ENCODE results near the gene STARD8.

Gene STARD8

DNA sequence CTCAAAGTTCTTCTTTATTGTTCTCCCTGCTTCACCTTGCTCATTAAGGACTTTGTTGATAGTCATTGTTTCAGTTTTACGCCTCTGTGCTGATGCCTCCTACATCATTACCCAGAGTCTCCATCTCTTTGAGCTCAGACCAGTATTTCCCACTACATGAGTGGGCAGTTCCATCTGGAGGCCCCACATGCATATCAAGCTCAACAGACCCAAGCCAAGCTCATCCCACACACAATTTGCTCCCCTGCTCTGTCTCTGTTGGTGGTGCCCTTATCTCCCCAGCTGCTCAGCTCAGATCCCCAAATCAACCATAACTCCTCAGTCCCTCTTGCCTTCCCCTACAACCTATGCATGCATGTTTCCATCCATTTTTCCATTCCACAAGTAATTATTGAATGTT lies 96.3 kb downstream of the STARD8 start:
- no peak overlapping the region for H3K27ac ChIP-seq
- no peak for TF ChIP-seq ZFX (IDR thresholded peaks at IDR 0.05)
- TF ChIP-seq, protein P1, sequence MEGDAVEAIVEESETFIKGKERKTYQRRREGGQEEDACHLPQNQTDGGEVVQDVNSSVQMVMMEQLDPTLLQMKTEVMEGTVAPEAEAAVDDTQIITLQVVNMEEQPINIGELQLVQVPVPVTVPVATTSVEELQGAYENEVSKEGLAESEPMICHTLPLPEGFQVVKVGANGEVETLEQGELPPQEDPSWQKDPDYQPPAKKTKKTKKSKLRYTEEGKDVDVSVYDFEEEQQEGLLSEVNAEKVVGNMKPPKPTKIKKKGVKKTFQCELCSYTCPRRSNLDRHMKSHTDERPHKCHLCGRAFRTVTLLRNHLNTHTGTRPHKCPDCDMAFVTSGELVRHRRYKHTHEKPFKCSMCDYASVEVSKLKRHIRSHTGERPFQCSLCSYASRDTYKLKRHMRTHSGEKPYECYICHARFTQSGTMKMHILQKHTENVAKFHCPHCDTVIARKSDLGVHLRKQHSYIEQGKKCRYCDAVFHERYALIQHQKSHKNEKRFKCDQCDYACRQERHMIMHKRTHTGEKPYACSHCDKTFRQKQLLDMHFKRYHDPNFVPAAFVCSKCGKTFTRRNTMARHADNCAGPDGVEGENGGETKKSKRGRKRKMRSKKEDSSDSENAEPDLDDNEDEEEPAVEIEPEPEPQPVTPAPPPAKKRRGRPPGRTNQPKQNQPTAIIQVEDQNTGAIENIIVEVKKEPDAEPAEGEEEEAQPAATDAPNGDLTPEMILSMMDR (conservative IDR thresholded peaks at IDR 0.05): no peak

DNA sequence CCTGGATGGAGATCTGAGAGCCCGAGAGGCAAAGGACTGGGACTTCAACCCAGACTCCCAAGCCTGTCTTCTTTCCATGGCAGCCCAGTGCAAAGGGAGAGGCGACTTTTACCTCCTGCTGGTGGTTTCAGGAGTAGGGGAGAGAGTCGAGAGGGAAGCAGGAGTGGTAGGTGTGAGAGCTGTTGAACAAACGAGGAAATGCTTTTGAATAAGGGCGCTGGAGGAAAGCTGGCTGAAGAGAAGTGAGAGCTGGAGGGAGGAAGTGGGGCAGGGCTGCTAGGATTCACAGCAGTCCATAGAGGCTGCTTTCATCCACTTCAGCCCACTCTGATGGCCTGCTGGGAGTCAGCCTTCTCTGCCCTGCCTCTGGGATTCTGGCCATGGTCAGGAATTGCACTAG lies 99.5 kb downstream of the STARD8 start:
- TF ChIP-seq ZFX (IDR thresholded peaks at IDR 0.05): no peak
- H3K27ac ChIP-seq: no peak overlapping the region

DNA sequence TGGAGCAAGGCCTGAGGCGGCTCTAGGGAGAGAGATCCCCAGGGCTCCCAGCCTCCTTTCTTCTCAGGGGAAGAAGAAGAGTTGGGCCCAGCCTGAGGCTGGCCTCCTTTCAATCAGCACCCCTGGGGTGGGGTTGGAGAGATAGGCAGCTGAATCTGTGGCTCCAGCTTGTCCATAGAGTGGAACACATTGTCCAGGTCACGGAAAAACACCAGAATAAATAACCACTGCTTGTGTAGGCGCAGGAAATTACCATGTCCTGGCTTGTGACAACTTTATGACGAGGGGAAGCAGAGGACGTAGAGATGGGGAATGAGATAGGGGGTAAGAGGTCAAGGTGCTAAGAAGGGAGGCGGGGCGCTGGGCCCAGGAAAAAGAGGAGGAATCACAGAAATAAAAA lies 100.6 kb downstream of the STARD8 start:
- H3K27ac ChIP-seq: no peak overlapping the region
- TF ChIP-seq, protein P1 (conservative IDR thresholded peaks at IDR 0.05): no peak
- TF ChIP-seq ZFX (IDR thresholded peaks at IDR 0.05): no peak

DNA sequence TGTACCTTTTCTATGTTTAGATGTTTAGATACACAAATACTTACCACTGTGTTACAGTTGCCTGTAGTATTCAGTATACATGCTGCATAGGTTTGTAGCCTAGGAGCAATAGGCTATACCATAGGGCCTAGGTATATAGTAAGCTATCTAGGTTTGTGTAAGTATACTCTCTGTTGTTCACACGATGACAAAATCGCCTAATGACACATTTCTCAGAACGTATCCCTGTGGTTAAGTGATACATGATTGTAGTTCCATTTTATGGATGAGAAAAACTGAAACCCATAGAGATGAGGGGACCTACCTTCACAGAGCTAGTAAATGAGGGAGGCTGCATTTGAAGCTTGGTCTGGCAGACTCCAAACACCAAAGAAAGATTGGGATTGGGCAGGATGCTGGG lies 102.0 kb downstream of the STARD8 start:
- TF ChIP-seq, protein P1 (conservative IDR thresholded peaks at IDR 0.05): no peak
- TF ChIP-seq ZFX (IDR thresholded peaks at IDR 0.05): no peak
- no peak overlapping the region for H3K27ac ChIP-seq

DNA sequence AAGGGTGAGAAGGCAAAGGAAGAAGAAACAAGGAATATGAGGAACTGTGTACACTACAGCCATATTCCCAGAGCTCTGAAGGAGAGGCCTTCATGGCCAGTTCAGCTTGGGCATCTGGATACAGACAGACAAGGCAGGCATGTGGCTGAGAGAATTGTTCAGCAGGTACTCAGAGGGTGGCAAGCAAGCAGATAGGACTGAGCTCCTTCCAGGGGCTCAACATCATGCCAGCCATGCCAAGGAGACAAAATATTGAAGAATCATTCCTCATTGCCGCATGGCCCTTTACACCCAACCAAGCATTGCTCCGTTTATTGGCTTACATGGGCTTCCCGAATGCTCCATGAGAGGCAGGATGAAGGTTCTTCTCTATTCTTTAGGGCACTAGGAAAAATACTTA lies 102.8 kb downstream of the STARD8 start:
- TF ChIP-seq, protein P1 (conservative IDR thresholded peaks at IDR 0.05): no peak
- no peak for TF ChIP-seq ZFX (IDR thresholded peaks at IDR 0.05)
- H3K27ac ChIP-seq: no peak overlapping the region

DNA sequence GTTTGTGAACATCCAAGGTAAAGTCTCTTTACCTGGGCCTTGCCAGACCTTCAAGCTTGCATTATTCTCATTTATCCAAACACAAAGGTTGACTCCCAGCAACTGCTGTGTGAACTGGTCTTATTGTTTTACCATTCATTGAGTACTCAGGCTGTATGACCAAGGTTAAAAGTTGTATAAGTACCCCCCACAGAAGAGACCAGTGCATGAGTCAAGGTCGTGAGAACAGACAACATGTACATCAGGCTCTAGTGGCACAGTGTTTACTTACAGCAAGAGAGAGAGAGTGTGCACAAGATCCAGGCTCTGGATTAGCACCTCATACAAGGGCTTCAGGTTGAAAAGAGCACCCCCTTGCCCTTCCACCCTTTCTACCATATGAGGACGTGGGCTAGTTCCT lies 103.9 kb downstream of the STARD8 start:
- TF ChIP-seq ZFX (IDR thresholded peaks at IDR 0.05): no peak
- H3K27ac ChIP-seq: no peak overlapping the region

DNA sequence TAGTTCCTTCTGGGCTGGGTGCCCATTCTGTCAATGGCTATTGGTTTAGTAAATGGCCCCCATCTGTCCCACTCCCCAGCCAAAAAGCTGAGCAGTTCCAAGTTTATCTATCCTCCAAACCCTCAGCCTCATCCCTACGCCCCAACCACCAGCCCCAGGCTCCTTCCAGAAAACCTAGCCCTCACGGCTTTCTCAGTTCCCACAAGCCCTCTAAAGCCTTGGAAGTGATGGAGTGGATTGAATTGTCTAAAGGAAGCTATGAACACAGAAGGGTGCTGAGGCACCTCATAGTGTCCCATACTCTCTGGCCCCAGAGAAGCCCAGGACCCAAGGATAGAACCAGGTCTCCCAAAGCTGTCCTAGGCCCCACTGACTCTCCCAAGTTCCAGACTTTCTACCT lies 105.8 kb downstream of the STARD8 start:
- TF ChIP-seq, protein P1 (conservative IDR thresholded peaks at IDR 0.05): no peak
- no peak for TF ChIP-seq ZFX (IDR thresholded peaks at IDR 0.05)

DNA sequence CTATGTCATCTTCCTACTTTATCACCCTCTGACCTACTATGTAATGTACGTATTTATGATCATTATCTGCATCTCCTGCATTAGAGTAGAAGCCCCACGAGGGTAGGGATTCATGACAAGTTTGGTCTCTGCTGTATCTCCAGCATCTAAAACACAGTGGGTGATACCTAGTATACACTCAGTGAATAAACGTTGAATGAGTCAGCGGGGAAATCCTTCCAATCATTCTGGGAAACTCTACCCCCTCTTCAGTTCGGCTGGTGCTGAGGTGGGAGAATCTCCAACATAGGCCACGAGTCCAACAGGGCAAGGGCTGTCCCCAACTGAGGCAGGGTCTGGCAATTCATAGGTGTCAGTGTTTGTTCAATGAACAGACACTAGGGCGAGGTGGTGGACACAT lies 106.9 kb downstream of the STARD8 start:
- no peak overlapping the region for H3K27ac ChIP-seq
- TF ChIP-seq, protein P1 (conservative IDR thresholded peaks at IDR 0.05): no peak
- TF ChIP-seq ZFX (IDR thresholded peaks at IDR 0.05): no peak

More for the DNA sequence above, 105.8 kb downstream of the STARD8 start:
- H3K27ac ChIP-seq: no peak overlapping the region
